Midbrain (tissue), 1 donor: ENCODE data around the gene LCMT2.
"Not testable (repeated sequence)": the region's sequence is repeated elsewhere in the genome, so short reads cannot be mapped to it uniquely, and the experiment has no call there.

Experiments used
- DNase-seq: peaks from one replicate; lab custom pipeline; 2025; lab: John Stamatoyannopoulos, UW

LCMT2 gene

DNA sequence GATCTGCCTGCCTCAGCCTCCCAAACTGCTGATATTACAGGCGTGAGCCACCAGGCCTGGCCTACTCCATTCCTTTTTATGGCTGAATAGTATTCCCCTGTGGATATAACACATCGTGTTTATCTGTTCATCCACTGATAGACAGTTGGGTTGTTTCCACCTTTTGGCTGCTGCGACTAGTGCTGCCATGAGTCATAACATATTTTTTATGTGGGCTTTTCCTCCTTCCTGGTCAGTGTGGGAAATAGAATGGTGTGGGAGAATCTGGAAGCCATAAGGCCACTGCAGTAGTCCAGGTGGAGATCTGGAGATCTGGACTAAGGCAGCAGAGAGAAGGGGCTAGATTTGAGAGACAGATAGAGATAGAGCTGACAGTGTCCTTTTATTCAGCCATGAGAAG is 16.2 kb downstream of the LCMT2 start:
- DNase-seq, result no peak

DNA sequence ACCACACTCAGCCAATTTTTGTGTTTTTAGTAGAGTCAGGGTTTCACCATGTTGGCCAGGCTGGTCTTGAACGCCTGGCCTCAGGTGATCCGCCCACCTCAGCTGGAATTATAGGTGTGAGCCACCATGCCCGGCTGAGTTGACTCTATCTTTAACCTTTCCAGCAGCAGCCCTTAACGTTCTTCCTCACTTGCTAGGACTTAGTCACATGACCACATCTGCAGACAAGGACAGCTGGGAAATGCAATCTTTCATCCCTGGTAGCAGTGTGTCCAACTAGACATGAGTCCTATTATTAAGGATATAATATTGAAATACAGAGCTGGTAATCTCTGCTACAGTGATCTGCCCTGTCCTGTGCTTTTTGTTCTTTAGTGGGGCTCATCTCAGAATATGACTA is 18.0 kb downstream of the LCMT2 start:
- no peak for DNase-seq

DNA sequence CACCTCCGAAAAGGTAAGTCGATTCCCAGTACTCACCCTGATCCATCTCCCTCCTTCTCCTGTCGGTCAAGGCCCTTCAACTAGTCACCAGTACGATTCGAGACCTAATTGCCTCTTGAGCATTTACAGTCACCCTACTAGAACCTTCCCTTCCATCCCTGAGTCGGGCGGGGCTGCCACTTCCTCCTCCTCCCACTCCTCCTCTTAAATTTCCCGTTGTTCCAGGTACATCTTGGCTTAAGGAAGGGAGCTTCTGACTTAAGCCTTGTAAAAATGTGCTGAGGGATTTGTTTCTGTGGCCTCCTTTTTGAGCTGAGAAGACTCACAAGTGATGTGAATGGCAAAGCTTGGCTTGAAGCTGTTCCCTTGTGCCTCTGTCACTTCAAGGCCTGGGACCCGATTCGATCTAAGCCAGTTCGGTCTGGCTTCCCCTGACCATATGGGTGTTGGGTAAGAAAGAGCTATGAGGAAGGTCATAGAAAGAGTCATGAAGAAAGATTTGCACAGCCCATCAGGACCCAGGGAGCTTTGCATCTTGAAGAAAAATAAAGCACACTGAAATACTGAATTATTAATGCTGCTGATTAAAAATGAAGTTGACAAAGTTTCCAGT is 28.1 kb downstream of the LCMT2 start, which contains the start of gene TGM7:
Gene TGM7, minus strand, starts transcription at position 51 of the 613 bp plus-strand sequence.
- DNase-seq, result no peak

DNA sequence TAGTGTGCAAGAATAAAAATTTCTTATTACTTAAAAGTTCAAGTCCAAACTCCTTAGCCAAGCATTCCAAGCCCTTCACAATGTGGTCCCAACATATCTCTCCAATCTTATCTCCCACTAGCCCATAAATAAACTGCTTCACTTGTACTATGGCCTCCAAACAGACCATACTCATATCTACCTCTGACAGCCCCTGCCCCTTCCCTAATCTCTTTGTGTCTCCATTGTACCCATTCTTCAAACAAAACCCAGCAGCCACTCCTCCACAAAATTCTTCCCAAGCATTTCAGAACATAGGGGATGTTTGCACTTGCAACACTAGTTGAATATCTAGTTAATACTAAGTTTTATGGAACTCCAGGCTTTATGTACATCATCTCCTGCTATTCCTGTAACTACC is 30.5 kb downstream of the LCMT2 start:
- no peak for DNase-seq

DNA sequence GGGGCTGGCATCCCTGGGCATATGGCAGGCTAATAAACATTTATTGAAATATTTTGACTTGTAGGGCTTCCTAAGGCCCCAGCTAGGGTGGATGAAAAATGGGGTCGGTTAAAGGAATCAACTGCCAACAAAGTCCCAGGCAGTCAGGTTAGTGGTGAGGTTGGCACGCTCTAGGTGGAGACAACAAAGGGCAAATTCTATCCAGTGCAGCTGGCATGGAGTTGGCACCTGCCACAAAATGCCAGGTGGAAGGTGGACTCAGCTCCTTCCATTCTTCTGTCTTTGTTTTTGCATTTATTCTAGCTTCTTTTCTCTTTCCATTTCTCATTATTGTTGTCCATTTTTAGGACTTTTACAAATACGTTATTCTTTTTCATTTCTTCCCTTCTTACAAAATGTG is 31.0 kb downstream of the LCMT2 start:
- no peak for DNase-seq

DNA sequence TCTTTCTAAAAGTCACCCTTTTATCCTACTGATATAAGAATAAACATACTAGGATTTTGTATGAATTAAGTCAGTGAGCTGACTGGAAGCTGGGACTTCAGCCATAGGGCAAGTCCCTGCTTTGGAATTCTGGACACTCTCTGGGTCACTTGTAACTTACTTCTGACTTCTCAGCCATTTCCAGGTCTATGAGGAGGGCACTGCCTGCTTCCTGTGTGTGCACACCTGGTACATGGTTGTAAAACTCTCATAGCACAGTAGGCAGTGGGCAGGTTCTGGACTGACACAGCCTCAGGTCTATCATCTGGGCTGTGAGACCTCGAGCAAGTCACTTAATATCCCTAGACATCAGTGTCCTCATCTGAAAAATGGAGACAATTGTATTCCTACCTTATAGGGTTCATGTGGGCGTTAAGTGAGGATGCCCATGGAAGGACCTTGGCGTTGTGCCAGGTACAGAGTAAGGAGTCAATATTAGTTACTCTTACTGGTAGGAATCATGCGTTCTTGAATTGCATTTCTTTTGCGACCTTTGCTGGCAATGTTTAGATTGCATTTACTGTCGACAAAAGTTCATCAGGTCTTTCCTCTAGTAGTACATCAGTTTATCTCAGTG is 36.2 kb downstream of the LCMT2 start:
- no peak for DNase-seq

DNA sequence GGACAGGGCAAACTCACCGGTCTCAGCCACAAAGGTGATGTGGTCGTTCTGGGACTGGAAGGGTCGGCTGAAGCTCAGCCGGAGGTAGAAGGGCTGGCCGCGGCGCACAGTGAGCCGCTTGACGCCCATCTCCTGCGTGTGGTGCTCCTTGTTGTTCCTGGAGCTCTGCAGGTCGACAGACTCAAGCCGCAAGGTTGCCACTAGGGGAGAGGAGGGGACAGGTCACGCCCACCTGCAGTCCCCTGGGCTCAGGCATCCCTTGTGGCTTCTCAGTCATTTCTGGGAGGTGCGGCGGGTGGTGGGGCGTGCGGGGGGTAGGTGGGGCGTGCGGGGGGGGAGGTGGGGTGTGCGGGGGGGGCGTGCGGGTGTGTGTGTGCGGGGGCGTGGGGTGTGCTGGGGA is 36.9 kb downstream of the LCMT2 start:
- DNase-seq, result no peak

DNA sequence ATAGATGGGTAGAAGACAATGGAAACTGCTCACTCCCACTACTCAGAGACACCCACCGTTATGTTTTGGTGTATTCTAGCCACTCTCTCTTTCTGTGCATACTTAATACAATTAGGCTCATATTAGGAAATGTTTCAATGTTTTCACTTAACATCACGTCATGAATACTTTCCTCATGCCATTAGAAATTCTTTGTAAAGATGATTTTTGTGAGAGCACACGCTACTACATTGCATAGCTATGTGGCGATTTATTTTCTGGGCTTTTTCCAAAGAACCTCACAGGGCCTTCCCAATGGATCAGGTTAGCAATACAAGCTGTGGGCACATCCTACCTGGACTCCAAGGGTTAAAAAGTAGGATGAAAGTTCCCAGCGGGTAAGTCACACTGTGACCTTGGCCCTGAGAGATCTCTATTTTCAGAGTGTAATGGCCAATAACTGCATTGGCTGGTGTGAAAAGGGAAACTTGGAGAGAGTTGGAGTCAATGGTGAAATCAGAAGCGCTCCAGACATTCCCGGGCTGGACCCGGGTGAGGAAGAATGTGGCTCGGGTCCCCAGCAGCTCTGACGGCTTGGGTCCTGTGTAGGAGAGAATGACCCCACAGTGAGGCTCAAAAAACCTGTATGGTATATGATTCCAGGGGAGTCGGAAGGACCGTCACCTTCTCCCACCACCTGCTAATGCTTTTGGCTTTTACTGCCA is 37.8 kb downstream of the LCMT2 start:
- no peak for DNase-seq

DNA sequence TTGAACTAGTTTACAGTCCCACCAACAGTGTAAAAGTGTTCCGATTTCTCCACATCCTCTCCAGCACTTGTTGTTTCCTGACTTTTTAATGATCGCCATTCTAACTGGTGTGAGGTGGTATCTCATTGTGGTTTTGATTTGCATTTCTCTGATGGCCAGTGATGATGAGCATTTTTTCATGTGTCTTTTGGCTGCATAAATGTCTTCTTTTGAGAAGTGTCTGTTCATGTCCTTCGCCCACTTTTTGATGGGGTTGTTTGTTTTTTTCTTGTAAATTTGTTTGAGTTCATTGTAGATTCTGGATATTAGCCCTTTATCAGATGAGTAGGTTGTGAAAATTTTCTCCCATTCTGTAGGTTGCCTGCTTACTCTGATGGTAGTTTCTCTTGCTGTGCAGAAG is 40.7 kb downstream of the LCMT2 start:
- not testable (repeated sequence) for DNase-seq

DNA sequence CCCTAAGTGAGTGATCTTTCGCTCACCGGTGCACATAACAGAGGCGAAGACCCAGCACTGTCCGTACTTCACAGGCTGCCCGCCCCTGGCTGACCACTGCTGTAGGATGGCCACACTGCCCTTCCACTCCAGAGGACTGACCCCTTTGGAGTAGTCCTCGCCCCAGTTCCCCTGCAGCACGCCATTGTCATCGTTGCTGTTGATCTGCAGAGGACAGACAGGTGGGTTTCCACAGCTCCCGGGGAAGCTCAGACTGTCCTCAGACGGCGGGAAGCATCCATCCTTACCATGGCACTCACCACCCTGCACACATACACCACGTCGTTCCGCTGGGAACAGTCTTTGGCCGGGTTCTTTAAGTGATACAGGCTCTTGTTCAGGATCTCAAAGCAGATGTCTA is 43.1 kb downstream of the LCMT2 start:
- DNase-seq, result no peak

DNA sequence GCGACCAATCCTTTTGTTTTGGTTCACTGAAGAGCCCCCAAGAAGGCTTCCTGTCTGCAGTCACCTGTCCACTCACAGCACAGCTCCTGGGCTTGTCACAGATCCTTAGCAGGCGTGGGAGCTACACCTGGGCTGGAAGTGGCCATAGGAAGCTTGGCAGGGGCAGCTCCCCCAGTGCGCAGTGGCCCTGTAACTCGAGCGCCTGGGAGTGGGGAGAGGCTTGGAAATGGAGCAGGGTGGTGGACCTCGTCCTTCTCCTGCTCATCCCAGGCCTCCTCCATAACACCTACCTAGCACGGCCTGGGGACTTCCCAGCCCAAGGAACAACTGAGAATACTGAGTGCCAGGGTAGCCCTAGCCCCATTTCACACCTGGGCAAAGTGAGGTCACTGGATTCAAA is 44.3 kb downstream of the LCMT2 start:
- no peak for DNase-seq

DNA sequence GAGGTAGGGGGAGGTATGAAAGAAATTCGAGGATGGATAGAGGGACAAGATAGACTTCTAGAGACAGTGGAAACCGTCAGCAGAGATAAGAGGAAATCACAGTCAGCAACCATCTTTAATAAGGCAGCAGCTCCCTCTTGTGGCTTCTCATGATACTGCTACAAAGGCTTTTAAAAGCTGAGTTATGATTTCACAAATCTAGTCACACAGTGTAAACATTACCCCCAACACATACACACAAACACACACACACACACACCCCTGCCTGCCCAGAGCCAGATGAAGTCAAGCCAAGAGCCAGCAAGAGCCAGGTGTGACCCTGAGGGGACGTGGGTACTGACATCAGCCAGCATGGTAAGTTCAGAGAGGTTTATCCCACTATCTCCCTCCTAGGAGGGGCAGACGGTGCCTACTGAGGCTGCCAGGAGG is 44.8 kb downstream of the LCMT2 start:
- DNase-seq, result peak; percentile 52

DNA sequence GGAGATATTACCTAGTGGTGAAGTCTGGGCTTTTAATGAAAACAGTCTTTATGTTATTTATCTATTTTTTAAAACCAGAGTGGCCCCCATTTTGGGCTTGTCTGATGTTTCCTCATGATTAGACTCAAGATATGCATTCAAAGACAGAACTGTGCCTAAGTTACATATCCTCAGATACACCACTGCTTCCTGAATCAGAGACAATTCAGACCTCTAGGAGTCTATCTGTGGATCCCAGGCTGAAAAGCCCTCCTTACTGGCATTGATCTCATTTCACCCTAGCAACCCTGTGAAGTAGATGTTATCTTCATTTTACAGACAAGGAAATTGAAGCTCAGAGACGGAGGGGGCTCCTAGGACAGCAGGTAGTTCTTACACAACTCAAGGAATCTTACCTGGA is 46.8 kb downstream of the LCMT2 start:
- DNase-seq, result no peak

DNA sequence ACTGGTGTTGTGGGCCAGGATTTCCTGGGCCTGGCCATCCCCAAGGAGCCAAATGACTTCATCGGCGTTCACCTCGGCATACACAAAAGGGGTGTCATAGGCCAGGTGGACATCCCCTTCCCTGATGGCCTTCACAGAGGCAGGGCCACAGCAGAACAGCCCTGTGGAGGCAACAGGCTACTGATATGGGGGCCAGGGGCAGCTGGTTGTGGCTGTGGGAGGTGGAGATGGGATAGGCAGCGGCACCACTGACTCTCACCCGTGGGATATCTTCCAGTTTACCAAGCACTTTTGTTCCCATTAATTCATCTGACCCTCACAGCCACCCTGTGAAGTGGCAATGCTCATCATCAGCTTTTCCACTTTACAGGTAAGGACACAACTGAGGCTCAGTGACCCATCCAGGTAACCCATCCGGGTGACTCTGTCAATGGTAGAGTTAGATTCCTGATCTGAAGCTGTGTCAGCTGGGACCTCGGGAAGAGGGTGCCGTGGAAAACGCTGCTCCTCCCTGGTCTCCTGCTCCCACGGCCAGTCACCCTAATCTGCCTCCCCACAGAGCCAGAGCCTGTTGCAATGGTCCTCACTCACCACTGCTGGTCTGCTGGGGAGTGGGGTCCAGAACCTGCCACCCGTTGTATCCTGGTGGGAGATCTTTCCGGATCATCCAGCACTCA is 48.3 kb downstream of the LCMT2 start:
- DNase-seq, result no peak

DNA sequence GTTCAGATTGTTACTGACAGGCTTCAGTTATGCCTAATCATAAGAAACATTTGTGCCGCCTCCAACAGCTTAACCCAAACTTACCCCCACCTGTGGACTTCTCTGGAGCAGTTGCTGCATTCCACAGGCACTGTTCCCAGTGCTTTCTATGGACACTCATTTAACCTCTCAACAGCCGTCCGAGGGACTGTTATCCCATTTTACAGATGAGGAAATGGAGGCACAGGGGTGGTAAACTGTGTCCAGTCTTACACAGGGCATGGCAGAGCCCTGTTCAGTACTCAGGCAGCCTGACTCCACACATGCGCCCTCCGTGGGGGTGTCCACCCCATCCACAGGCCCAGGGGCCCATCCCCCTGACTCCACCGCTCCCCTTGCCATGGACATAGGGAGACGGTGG is 49.4 kb downstream of the LCMT2 start:
- DNase-seq, result no peak

DNA sequence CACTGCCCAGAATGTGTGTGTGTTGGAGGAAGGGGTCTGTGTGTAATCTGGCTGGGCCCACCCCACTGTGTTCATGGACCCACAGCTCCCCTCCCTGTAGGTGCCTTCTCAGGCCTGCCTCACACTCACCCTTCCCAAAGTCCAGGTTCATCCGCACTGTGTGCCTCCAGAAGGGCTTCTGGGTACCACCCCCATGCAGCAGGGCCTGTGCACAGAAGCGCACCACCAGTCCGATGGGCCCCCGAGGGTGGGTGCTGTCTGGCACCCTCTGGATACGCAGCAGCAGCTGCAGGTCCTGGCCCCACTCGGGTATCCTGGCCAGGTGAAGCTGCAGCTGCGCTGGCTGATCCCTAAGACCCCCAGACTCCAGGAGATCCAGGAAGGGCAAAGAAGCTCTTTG is 50.9 kb downstream of the LCMT2 start:
- no peak for DNase-seq

DNA sequence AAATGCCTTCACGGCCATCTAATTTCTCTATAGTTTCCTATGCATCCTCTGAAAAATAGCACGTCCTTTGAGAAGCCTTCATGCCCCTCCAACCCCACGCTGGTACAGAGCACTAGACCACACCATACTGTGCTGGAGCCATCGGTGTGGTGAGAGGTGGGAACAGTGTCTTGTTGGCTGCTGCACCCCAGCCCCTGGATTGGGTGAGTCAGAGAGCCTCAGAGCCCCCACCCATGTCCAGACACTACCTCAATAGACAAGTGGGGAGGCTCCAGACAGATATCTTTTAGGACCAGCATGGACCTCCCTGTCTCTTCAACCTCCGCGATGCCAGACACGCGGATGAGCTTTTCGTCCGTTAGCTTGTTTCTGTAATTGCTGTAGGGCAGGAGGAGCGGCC is 51.5 kb downstream of the LCMT2 start:
- DNase-seq, result no peak

DNA sequence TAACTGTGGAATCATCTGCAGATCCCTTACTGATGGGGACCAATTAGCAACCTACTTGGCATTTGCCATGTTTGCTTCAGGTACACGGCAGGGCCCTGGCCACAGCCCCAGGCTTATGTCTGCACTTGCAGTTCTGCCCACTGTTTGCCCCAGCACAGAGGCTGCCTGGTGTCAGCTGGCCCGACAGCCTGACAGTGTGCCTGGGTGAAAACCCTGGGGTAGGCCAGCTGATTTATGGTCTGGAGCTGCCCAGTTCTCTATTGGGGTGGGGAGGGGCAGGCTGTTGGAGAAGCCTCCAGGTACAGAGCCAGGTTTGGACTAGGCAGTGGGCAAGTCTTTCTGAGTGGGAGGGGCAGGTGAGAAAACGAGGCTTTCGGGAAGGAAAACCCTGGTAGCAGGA is 52.5 kb downstream of the LCMT2 start:
- no peak for DNase-seq

DNA sequence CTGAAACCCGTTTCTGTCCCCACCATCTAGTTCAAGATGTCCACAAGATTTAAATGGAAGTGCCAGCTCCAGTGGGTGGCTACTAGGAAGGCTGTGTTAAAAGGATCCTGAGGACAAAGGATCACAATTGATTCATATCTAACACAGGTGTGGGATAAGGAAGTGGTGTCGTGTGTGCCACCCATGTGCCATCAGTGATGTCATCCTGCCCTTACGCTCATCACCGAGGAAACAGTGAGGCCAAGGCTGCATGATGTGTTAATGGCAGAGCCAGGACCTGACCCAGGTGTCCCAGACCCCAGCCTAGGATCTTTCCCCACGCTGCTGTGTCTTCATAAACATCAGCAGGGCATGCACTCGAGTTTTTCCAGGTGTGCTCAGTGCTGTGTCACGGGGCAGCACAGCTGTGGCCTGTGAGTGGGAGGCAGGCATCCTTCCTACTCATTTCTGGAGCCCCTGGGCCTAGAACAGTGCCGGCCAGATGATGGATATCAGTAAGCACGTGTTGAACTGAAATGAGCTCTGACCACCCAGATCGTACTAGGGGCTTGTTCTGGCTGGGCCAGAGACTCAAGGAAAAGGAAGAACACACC is 53.0 kb downstream of the LCMT2 start:
- no peak for DNase-seq

DNA sequence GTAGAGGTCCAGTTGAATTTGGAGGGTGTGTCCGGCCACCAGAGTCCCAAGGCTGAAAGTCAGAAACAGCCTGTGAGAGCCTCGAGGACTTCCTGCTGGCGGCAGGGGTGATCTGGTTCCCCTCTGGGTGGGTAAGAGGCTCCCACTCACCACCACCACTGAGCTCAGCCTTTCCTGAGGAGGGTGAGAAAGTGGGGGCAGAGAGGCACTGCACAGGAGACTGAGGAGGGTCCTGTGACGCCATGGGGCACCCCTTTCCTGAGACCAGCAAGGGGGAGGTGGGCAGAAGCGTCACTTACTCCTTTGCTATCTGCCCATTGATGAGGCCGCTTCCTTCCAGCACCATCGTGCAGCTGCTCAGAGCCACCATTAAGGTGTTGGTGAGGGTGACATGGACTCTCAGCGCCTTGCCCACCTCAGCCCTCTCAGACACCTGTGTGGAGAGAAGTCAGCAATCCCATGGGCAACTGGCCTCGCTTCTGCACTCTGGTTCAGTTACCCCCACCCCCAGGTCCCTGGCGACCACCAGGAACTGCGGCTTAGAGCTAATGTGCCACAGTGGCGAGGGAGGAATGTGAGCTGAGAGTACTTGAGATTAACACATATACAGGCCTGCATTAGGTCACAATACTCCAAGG is 53.7 kb downstream of the LCMT2 start:
- DNase-seq, result no peak

DNA sequence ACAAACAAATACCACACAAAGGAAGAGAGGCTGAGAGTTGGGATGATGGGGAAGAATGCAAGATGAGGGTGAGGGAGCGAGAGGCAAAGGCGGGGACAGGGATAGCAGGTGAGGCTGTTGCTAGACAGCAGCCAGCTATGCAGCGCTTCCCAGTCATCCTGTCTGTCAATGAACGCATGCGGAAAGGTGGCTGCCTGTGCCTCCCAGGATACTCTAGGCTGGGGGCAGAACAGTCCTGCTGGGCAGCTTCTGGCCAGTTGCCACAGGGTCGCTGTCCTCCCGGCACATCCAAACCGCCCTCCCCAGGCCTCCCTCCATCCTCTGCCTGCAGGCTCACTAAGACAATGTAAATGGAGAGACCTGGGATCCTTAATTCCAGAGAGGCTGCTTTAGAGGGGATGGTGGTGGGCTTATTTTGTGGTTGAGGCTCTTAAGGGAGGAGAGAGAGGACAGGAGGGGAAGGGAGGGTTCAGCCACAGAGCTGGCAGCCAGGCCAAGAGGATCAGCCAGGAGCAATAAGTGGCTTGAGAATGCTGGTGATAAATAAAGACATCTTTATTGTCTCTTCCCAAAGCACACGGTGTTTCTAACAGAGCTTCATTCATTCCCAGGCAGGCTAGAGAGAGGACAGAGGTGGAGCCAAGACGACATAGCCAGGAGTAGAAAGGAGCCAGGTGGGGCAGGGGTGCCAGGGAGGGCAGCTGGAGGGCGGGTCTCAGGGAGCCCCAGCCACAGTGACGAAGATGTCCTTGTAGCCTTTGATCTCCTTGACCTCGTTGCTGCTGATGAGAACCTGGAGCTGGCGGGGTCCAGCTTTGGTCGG is 54.4 kb downstream of the LCMT2 start:
- DNase-seq, result no peak
